Endothelial cell of umbilical vein (primary cell): ENCODE results near the gene LRTM2. TPM values are rescaled to one million over a fixed set of nuclear protein-coding genes. Genes with fewer than 3 reads are reported as not detected.

ENCODE experiments used
- BruUV-seq: library from RNA; stranded (reverse); fragments of 400-500 nt; replicated peaks from 2 replicates; lab custom pipeline; 2021; lab: Mats Ljungman, UMichigan
- CTCF ChIA-PET: fragments of 300-600, 350-600 bp; sonication (Branson Sonifier 250); formaldehyde crosslinking; loops from one replicate; lab custom pipeline; 2021; ENCODE audit warnings: antibody characterized with exemption, inconsistent platforms; lab: Charles Lee
- POLR2A ChIA-PET: fragments of 300-600, 350-600 bp; sonication (Branson Sonifier 250); formaldehyde crosslinking; loops from one replicate; lab custom pipeline; 2021; ENCODE audit warnings: antibody characterized with exemption, inconsistent platforms; lab: Charles Lee
- DNase-seq: peaks from one replicate; pipeline ENCODE4 v3.0.0-alpha.2; 2011; ENCODE audit warnings: low read depth, low spot score
- FAIRE-seq: peaks from 2 replicates; lab custom pipeline; 2011; peaks lifted over from hg19 to GRCh38; lab: Jason Lieb, UNC
- H2AFZ ChIP-seq: 2 replicates; pipeline ENCODE4 v1.6.0; 2012; ENCODE audit warnings: low read depth, low read length, control low read depth, inconsistent platforms
- H3K27ac ChIP-seq: 2 replicates; pipeline ENCODE4 v1.5.1; 2011; ENCODE audit warnings: low read depth, mild to moderate bottlenecking, control low read depth, low read length, moderate library complexity; ENCODE audit not compliant: insufficient read depth
- H3K27me3 ChIP-seq, 2 experiments: 2 replicates each; pipeline versions ENCODE4 v1.6.0 to v1.6.1; 2011; ENCODE audit warnings: low read length in 2 of 2, mixed read lengths in 1 of 2; ENCODE audit not compliant: control insufficient read depth in 2 of 2, insufficient read depth in 2 of 2
- H3K36me3 ChIP-seq, 2 experiments: 2 replicates in 1 of 2; 3 replicates in 1 of 2; pipeline ENCODE4 v1.5.1; 2011; ENCODE audit warnings: low read length in 2 of 2, mild to moderate bottlenecking in 1 of 2, moderate library complexity in 1 of 2; ENCODE audit not compliant: control insufficient read depth in 2 of 2, insufficient read depth in 2 of 2; ENCODE audit errors: extremely low read depth in 1 of 2
- H3K4me1 ChIP-seq: 3 replicates; pipeline ENCODE4 v1.5.1; 2011; ENCODE audit warnings: mild to moderate bottlenecking, low read length; ENCODE audit not compliant: control insufficient read depth, insufficient read depth; ENCODE audit errors: extremely low read depth
- H3K4me2 ChIP-seq: 2 replicates; pipeline ENCODE4 v1.6.1; 2011; ENCODE audit warnings: low read length, control low read depth, mixed read lengths; ENCODE audit not compliant: insufficient read depth
- H3K4me3 ChIP-seq, 3 experiments: fragments of 200-600 bp in 1 of 3; sonication (generic), shearing (Covaris generic) in 1 of 3; replicated peaks in 1 of 3; 2 replicates each; pipeline ENCODE4 v1.5.1; 2011 to 2016; ENCODE audit warnings: control low read depth in 3 of 3, low read length in 3 of 3, mild to moderate bottlenecking in 2 of 3, inconsistent platforms in 1 of 3, low read depth in 1 of 3, moderate library complexity in 1 of 3; ENCODE audit not compliant: insufficient read depth in 1 of 3
- H3K79me2 ChIP-seq: 2 replicates; pipeline ENCODE4 v1.6.0; 2012; ENCODE audit warnings: low read length, inconsistent platforms; ENCODE audit not compliant: control insufficient read depth, insufficient read depth
- H3K9ac ChIP-seq: replicated peaks from 2 replicates; pipeline ENCODE3; 2011; ENCODE audit warnings: low read length, control low read depth; ENCODE audit not compliant: insufficient read depth; ENCODE audit errors: extremely low read depth
- H3K9me1 ChIP-seq: replicated peaks from 3 replicates; pipeline ENCODE4 v1.6.0; 2011; ENCODE audit warnings: mild to moderate bottlenecking, low read length; ENCODE audit not compliant: control insufficient read depth, insufficient read depth; ENCODE audit errors: extremely low read depth
- H3K9me3 ChIP-seq: replicated peaks from 2 replicates; pipeline ENCODE4 v1.5.1; 2012; ENCODE audit warnings: low read length, inconsistent platforms; ENCODE audit not compliant: control insufficient read depth, insufficient read depth
- H4K20me1 ChIP-seq: replicated peaks from 2 replicates; pipeline ENCODE3; 2011; ENCODE audit warnings: mild to moderate bottlenecking, low read length; ENCODE audit not compliant: control insufficient read depth, insufficient read depth; ENCODE audit errors: extremely low read depth
- EZH2 ChIP-seq: IDR thresholded peaks from 2 replicates; pipeline ENCODE4 v1.6.1; 2012; ENCODE audit warnings: borderline replicate concordance, low read depth, mild to moderate bottlenecking, moderate library complexity, low read length, inconsistent platforms; ENCODE audit not compliant: severe bottlenecking
- FOS ChIP-seq: IDR thresholded peaks from 2 replicates; pipeline ENCODE4 v1.6.1; 2011; ENCODE audit warnings: mild to moderate bottlenecking, low read length, moderate library complexity, borderline replicate concordance; ENCODE audit not compliant: insufficient read depth
- GATA2 ChIP-seq: IDR thresholded peaks from 2 replicates; pipeline ENCODE4 v1.7.0; 2011; ENCODE audit warnings: low read depth, mild to moderate bottlenecking, moderate library complexity, mixed read lengths, low read length; ENCODE audit not compliant: insufficient read length, insufficient read depth
- JUN ChIP-seq: IDR thresholded peaks from 2 replicates; pipeline ENCODE4 v1.6.1; 2011; ENCODE audit warnings: borderline replicate concordance, low read depth; ENCODE audit not compliant: insufficient read length, insufficient read depth
- MYC ChIP-seq: IDR thresholded peaks from one replicate; pipeline ENCODE4 v1.6.1; 2011; ENCODE audit warnings: mild to moderate bottlenecking, low read depth, low read length
- POLR2A ChIP-seq: IDR thresholded peaks from 2 replicates; pipeline ENCODE4 v1.6.1; 2012; ENCODE audit warnings: low read depth, mild to moderate bottlenecking, control low read depth, low read length
- POLR2AphosphoS5 ChIP-seq: IDR thresholded peaks from 2 replicates; pipeline ENCODE4 v1.6.1; 2012; ENCODE audit warnings: low read depth, mild to moderate bottlenecking, control low read depth, low read length, moderate library complexity; ENCODE audit not compliant: insufficient read depth
- dilution Hi-C: fragments of 300-500 bp; cut with MboI; formaldehyde crosslinking; loops from one replicate; pipeline ENCODE4 v1.15.0; 2019; ENCODE audit warnings: low sequenced_read_pairs; ENCODE audit not compliant: extremely low pct_ligation_motif_present
- intact Hi-C: fragments of 100-400 bp; cut with micrococcal nuclease; formaldehyde crosslinking; loops from one replicate; pipeline ENCODE4 v1.10.0; 2022
- polyA plus RNA-seq, 4 experiments: library from polyadenylated mRNA; depleted of rRNA in 3 of 4; stranded (reverse) in 3 of 4; unstranded in 1 of 4; fragments of >200 nt; gene quantifications; 2 replicates each; pipeline versions ENCODE4 v1.2.1 to v1.2.3, GENCODE V29; 2011 to 2012; ENCODE audit warnings: missing spikeins in 1 of 4
- total RNA-seq: library from RNA; stranded (reverse); gene quantifications from 2 replicates; pipeline ENCODE4 v1.2.3, GENCODE V29; 2021
- TF ChIP-seq, protein P1 (sequence below): IDR thresholded peaks from 2 replicates; pipeline ENCODE4 v1.6.1; 2011; ENCODE audit not compliant: insufficient read depth, insufficient read length
- TF ChIP-seq, protein P2 (sequence below), 2 donors: IDR thresholded peaks; 1 replicate in 1 of 2; 2 replicates in 1 of 2; pipeline ENCODE4 v1.5.1; 2011; ENCODE audit warnings: low read length in 2 of 2, mild to moderate bottlenecking in 2 of 2, moderate library complexity in 2 of 2, control low read depth in 1 of 2, inconsistent platforms in 1 of 2, low read depth in 1 of 2; ENCODE audit not compliant: insufficient read depth in 1 of 2; ENCODE audit errors: extremely low read depth in 1 of 2

The LRTM2 gene
- total and polyA plus RNA-seq, 2 donors (not counting 3 experiments of a cell fraction or from before 2014, with no cell fraction given): not detected

DNA sequence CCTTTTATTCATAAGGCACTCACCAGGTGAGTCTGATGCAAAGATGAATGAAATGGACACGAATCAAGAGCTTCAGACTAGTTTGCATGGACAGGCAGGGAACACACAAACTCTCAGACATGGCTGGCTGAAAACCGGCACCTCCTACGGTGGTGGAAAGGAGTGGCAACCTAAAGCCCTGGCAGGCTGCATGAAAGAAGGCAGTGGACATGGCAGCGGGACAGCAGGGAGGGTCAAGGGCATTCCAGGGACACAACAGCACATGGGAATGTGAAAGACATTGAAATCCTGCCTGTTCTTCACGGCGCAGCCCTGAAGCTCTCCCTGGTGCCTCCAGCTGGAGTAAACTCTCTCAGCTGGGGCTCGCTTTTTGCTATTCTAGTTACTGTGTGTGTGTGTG, 16.6 kb upstream of the LRTM2 start:
- no peak overlapping the region for H2AFZ ChIP-seq
- BruUV-seq: no TSS peak
- no peaks in the 10 kb centered on the region for H3K36me3 ChIP-seq
- H3K9me3 ChIP-seq: no peaks in the 10 kb centered on the region
- no peak overlapping the region for H3K27ac ChIP-seq
- no peaks in the 10 kb centered on the region for H3K9me1 ChIP-seq
- no peaks in the 10 kb centered on the region for H4K20me1 ChIP-seq
- TF ChIP-seq FOS: no peak
- TF ChIP-seq POLR2A: no peak
- TF ChIP-seq, protein P1, sequence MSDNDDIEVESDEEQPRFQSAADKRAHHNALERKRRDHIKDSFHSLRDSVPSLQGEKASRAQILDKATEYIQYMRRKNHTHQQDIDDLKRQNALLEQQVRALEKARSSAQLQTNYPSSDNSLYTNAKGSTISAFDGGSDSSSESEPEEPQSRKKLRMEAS: no peak
- TF ChIP-seq POLR2AphosphoS5: no peak
- no peak for TF ChIP-seq JUN
- TF ChIP-seq GATA2: no peak
- no peak for TF ChIP-seq MYC
- TF ChIP-seq, protein P2, sequence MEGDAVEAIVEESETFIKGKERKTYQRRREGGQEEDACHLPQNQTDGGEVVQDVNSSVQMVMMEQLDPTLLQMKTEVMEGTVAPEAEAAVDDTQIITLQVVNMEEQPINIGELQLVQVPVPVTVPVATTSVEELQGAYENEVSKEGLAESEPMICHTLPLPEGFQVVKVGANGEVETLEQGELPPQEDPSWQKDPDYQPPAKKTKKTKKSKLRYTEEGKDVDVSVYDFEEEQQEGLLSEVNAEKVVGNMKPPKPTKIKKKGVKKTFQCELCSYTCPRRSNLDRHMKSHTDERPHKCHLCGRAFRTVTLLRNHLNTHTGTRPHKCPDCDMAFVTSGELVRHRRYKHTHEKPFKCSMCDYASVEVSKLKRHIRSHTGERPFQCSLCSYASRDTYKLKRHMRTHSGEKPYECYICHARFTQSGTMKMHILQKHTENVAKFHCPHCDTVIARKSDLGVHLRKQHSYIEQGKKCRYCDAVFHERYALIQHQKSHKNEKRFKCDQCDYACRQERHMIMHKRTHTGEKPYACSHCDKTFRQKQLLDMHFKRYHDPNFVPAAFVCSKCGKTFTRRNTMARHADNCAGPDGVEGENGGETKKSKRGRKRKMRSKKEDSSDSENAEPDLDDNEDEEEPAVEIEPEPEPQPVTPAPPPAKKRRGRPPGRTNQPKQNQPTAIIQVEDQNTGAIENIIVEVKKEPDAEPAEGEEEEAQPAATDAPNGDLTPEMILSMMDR (IDR thresholded peaks at IDR 0.05; ENCODE audit: extremely low read depth in 1 of 2, insufficient read depth in 1 of 2, low read depth in 1 of 2, low read length in 2 of 2): no peak
- TF ChIP-seq EZH2: no peak
- no peaks in the 10 kb centered on the region for H3K4me1 ChIP-seq
- DNase-seq: no peak
- no peaks in the 10 kb centered on the region for H3K79me2 ChIP-seq
- intact Hi-C loops (loop anchor here (2.0 kb wide), 1 partner anchor 231 kb away; no protein-coding TSS in a partner anchor), dilution Hi-C loops (no loop called here)
- no peak for FAIRE-seq
- ChIA-PET POLR2A (no interaction called here), CTCF (interaction anchor here (1.7 kb wide), 1 partner anchor 136 kb away, joined by 8 read pairs; no protein-coding TSS in a partner anchor)
- H3K4me2 ChIP-seq: no peak overlapping the region
- no peaks in the 10 kb centered on the region for H3K27me3 ChIP-seq
- H3K9ac ChIP-seq: no peak overlapping the region
- no peak overlapping the region for H3K4me3 ChIP-seq
